Kidney epithelial cell (primary cell): ENCODE data around the gene ADAMTS9. TPM values are rescaled to one million over a fixed set of nuclear protein-coding genes. Genes with fewer than 3 reads are reported as not detected.

Experiments
- DNase-seq: peaks from one replicate; pipeline ENCODE4 v3.0.0-alpha.2; 2010; ENCODE audit warnings: low read depth
- H3K27me3 ChIP-seq: 2 replicates; pipeline ENCODE4 v1.6.0; 2011; ENCODE audit warnings: low read length; ENCODE audit not compliant: control insufficient read depth, insufficient read depth
- H3K36me3 ChIP-seq: 2 replicates; pipeline ENCODE4 v1.5.1; 2011; ENCODE audit warnings: low read length; ENCODE audit not compliant: control insufficient read depth, insufficient read depth
- H3K4me3 ChIP-seq: 2 replicates; pipeline ENCODE4 v1.5.1; 2011; ENCODE audit warnings: low read depth, mild to moderate bottlenecking, control low read depth, low read length
- CTCF ChIP-seq: IDR thresholded peaks from 2 replicates; pipeline ENCODE4 v1.5.1; 2011; ENCODE audit warnings: mild to moderate bottlenecking, moderate library complexity, low read length, control low read depth, inconsistent platforms; ENCODE audit not compliant: insufficient read depth, poor library complexity, severe bottlenecking
- total RNA-seq: library from RNA; depleted of rRNA; stranded (reverse); fragments of >200 nt; gene quantifications from 2 replicates; pipeline ENCODE4 v1.2.3, GENCODE V29; 2015

Gene ADAMTS9
- total RNA-seq, 1 donor from 2014 or later: 211 TPM

GRCh38 chr3:64642327-64643151 lies 45.3 kb downstream of the ADAMTS9 start:
- Histone ChIP-seq H3K4me3 (no peak overlapping the region), H3K36me3 (no peaks in the 10 kb centered on the region), H3K27me3 (no peaks in the 10 kb centered on the region)
- no peak for DNase-seq
- TF ChIP-seq CTCF: no peak

- no peak for TF ChIP-seq CTCF
- DNase-seq: no peak
- Histone ChIP-seq H3K4me3 (no peak overlapping the region), H3K36me3 (no peaks in the 10 kb centered on the region), H3K27me3 (no peaks in the 10 kb centered on the region)
Observed at GRCh38 chr3:64638981-64639481, 48.8 kb downstream of the ADAMTS9 start.

- no peak overlapping the region for H3K4me3 ChIP-seq
- no peaks in the 10 kb centered on the region for H3K36me3 ChIP-seq
- no peak for TF ChIP-seq CTCF
- no peaks in the 10 kb centered on the region for H3K27me3 ChIP-seq
- DNase-seq: no peak
Observed at GRCh38 chr3:64638511-64638910, 49.3 kb downstream of the ADAMTS9 start.

GRCh38 chr3:64634417-64634816 lies 53.4 kb downstream of the ADAMTS9 start:
- Histone ChIP-seq H3K36me3 (no peaks in the 10 kb centered on the region), H3K4me3 (no peak overlapping the region), H3K27me3 (no peaks in the 10 kb centered on the region)
- no peak for DNase-seq
- TF ChIP-seq CTCF: no peak

GRCh38 chr3:64631951-64632350 lies 55.8 kb downstream of the ADAMTS9 start:
- no peak for DNase-seq
- TF ChIP-seq CTCF: no peak
- Histone ChIP-seq H3K4me3 (no peak overlapping the region), H3K36me3 (peaks cover 1% of the 10 kb centered on the region), H3K27me3 (no peaks in the 10 kb centered on the region)
